Neural crest cell (in vitro differentiated cells): ENCODE results near the gene TSC22D3. TPM values are rescaled to one million over a fixed set of nuclear protein-coding genes. Genes with fewer than 3 reads are reported as not detected.

Source experiments
- DNase-seq: peaks from one replicate; pipeline ENCODE4 v3.0.0; 2021; ENCODE audit warnings: low read depth, mixed read lengths, low spot score
- H3K27ac Mint-ChIP-seq: one replicate; pipeline ENCODE4 v1.8.0; 2021; ENCODE audit warnings: mild to moderate bottlenecking, mixed read lengths; ENCODE audit not compliant: unreplicated experiment
- H3K27me3 Mint-ChIP-seq: 2 replicates; pipeline ENCODE4 v1.8.0; 2021; ENCODE audit warnings: low read depth, mild to moderate bottlenecking, mixed read lengths
- H3K36me3 Mint-ChIP-seq: 2 replicates; pipeline ENCODE4 v1.8.0; 2021; ENCODE audit warnings: low read depth, mild to moderate bottlenecking, mixed read lengths
- H3K4me1 Mint-ChIP-seq: 2 replicates; pipeline ENCODE4 v1.8.0; 2021; ENCODE audit warnings: mixed read lengths
- H3K4me3 Mint-ChIP-seq: one replicate; pipeline ENCODE4 v1.8.0; 2021; ENCODE audit warnings: mild to moderate bottlenecking, mixed read lengths
- H3K9me3 Mint-ChIP-seq: 2 replicates; pipeline ENCODE4 v1.8.0; 2021; ENCODE audit warnings: mixed read lengths
- CTCF ChIP-seq: fragments of 200-600 bp; sonication (generic); conservative IDR thresholded peaks from 2 replicates; pipeline ENCODE4 v1.5.0; 2021; ENCODE audit warnings: antibody characterized with exemption, mild to moderate bottlenecking
- total RNA-seq: library from RNA; stranded (reverse); gene quantifications from 2 replicates; pipeline ENCODE4 v1.2.1, GENCODE V29; 2021

The TSC22D3 gene
- total RNA-seq, 1 donor from 2014 or later: 22.3 TPM

GRCh38 chrX:107677501-107677901 is 98.1 kb downstream of the TSC22D3 start:
- DNase-seq: no peak
- TF ChIP-seq CTCF: no peak
- peaks cover 4% of the 10 kb centered on the region for H3K36me3 Mint-ChIP-seq
- peaks cover 20% of the 10 kb centered on the region for H3K27me3 Mint-ChIP-seq
- H3K27ac Mint-ChIP-seq: no peak overlapping the region
- peaks cover 4% of the 10 kb centered on the region for H3K4me1 Mint-ChIP-seq
- H3K4me3 Mint-ChIP-seq: no peak overlapping the region
- H3K9me3 Mint-ChIP-seq: peaks cover 5% of the 10 kb centered on the region

- Mint-ChIP-seq H3K4me1 (peaks cover 4% of the 10 kb centered on the region), H3K9me3 (peaks cover 5% of the 10 kb centered on the region), H3K27me3 (peaks cover 20% of the 10 kb centered on the region), H3K27ac (no peak overlapping the region), H3K36me3 (peaks cover 4% of the 10 kb centered on the region), H3K4me3 (no peak overlapping the region)
- no peak for TF ChIP-seq CTCF
- no peak for DNase-seq
These were observed 98.8 kb downstream of the TSC22D3 start for GRCh38 chrX:107676559-107677378.

- Mint-ChIP-seq H3K4me3 (no peak overlapping the region), H3K9me3 (peaks cover 4% of the 10 kb centered on the region), H3K27ac (no peak overlapping the region), H3K36me3 (peaks cover 4% of the 10 kb centered on the region), H3K4me1 (peaks cover 4% of the 10 kb centered on the region), H3K27me3 (peaks cover 20% of the 10 kb centered on the region)
- TF ChIP-seq CTCF: no peak
- DNase-seq: no peak
These were observed 99.6 kb downstream of the TSC22D3 start for GRCh38 chrX:107675823-107676555.

GRCh38 chrX:107675365-107675654 is 100.3 kb downstream of the TSC22D3 start:
- Mint-ChIP-seq H3K36me3 (no peaks in the 10 kb centered on the region), H3K27me3 (peaks cover 20% of the 10 kb centered on the region), H3K9me3 (no peaks in the 10 kb centered on the region), H3K27ac (no peak overlapping the region), H3K4me1 (peaks cover 4% of the 10 kb centered on the region), H3K4me3 (no peak overlapping the region)
- no peak for DNase-seq
- no peak for TF ChIP-seq CTCF

GRCh38 chrX:107674480-107675364 is 100.9 kb downstream of the TSC22D3 start:
- no peaks in the 10 kb centered on the region for H3K36me3 Mint-ChIP-seq
- no peaks in the 10 kb centered on the region for H3K9me3 Mint-ChIP-seq
- H3K27ac Mint-ChIP-seq: no peak overlapping the region
- H3K27me3 Mint-ChIP-seq: peaks cover 20% of the 10 kb centered on the region
- no peak for TF ChIP-seq CTCF
- DNase-seq: no peak
- H3K4me1 Mint-ChIP-seq: peaks cover 4% of the 10 kb centered on the region
- H3K4me3 Mint-ChIP-seq: no peak overlapping the region
